HCT116 (cell line): Measurements from ENCODE around the gene CCNL2. TPM values are rescaled to one million over a fixed set of nuclear protein-coding genes. Genes with fewer than 3 reads are reported as not detected.

Source experiments
- ATAC-seq: fragments of 200-7000 bp; cut with Tn5 transposase; 2 replicates; pipeline ENCODE4 v1.9.1; 2020; ENCODE audit warnings: mild to moderate bottlenecking, moderate library complexity
- BruUV-seq: library from RNA; stranded (reverse); fragments of 400-500 nt; replicated peaks from 2 replicates; lab custom pipeline; 2021; lab: Mats Ljungman, UMichigan
- CTCF ChIA-PET: fragments of 300-600 bp; sonication (Branson Sonifier 250); formaldehyde crosslinking; loops from one replicate; lab custom pipeline; 2021; ENCODE audit warnings: antibody characterized with exemption; lab: Charles Lee
- POLR2A ChIA-PET: fragments of 300-600, 350-600 bp; sonication (Branson Sonifier 250); formaldehyde crosslinking; loops from one replicate; lab custom pipeline; 2021; ENCODE audit warnings: antibody characterized with exemption; lab: Charles Lee
- RAD21 ChIA-PET, 2 experiments: fragments of 300-600 bp; sonication (Branson Sonifier 250); formaldehyde crosslinking; loops; one replicate each; lab custom pipeline; 2023; ENCODE audit warnings: low total read pairs in 2 of 2; ENCODE audit not compliant: uncharacterized antibody in 2 of 2, unreplicated experiment in 2 of 2, low non-redundant PET in 1 of 2; lab: Charles Lee
- DNase-seq: peaks from one replicate; pipeline ENCODE4 v3.0.0-alpha.2; 2010; ENCODE audit warnings: low read depth, low spot score
- H2AFZ ChIP-seq: fragments of 200-600 bp; shearing (Covaris generic), sonication (generic); 2 replicates; pipeline ENCODE4 v1.6.1; 2017; ENCODE audit warnings: low read depth, mixed run types, mixed read lengths, antibody characterized with exemption, low read length; ENCODE audit not compliant: poor library complexity, severe bottlenecking
- H3K27ac ChIP-seq: 2 replicates; pipeline ENCODE4 v1.5.1; 2012; ENCODE audit warnings: low read depth, low read length
- H3K27me3 ChIP-seq: fragments of 200-600 bp; sonication (generic); 2 replicates; pipeline ENCODE4 v1.6.1; 2016; ENCODE audit warnings: mixed run types, low read length, mixed read lengths; ENCODE audit not compliant: insufficient read depth
- H3K36me3 ChIP-seq, 2 experiments: fragments of 200-500 bp in 1 of 2; fragments of 200-600 bp in 1 of 2; sonication (Bioruptor generic) in 1 of 2; sonication (generic) in 1 of 2; 2 replicates each; pipeline versions ENCODE4 v1.5.1 to v1.6.1; 2014 to 2016; ENCODE audit warnings: low read length in 2 of 2, inconsistent platforms in 1 of 2, mixed read lengths in 1 of 2, mixed run types in 1 of 2; ENCODE audit not compliant: insufficient read depth in 2 of 2, control insufficient read depth in 1 of 2
- H3K4me1 ChIP-seq, 2 experiments: fragments of 200-600 bp in 1 of 2; sonication (generic) in 1 of 2; 2 replicates each; pipeline versions ENCODE4 v1.5.1 to v1.6.1; 2012 to 2017; ENCODE audit warnings: low read length in 2 of 2, inconsistent platforms in 1 of 2, mild to moderate bottlenecking in 1 of 2, mixed read lengths in 1 of 2, mixed run types in 1 of 2, moderate library complexity in 1 of 2; ENCODE audit not compliant: insufficient read depth in 2 of 2, control insufficient read depth in 1 of 2
- H3K4me2 ChIP-seq: fragments of 200-600 bp; sonication (generic); 2 replicates; pipeline ENCODE4 v1.6.1; 2017; ENCODE audit warnings: mixed run types, low read length, mixed read lengths
- H3K4me3 ChIP-seq, 2 experiments: fragments of 200-600 bp in 1 of 2; sonication (generic) in 1 of 2; replicated peaks in 1 of 2; 2 replicates each; pipeline ENCODE4 v1.5.1; 2011 to 2016; ENCODE audit warnings: low read length in 2 of 2, control low read depth in 1 of 2, low read depth in 1 of 2, mild to moderate bottlenecking in 1 of 2, mixed read lengths in 1 of 2, mixed run types in 1 of 2
- H3K79me2 ChIP-seq: fragments of 200-600 bp; sonication (generic); 2 replicates; pipeline ENCODE4 v1.6.1; 2017; ENCODE audit warnings: mild to moderate bottlenecking, mixed run types, low read length, moderate library complexity, mixed read lengths; ENCODE audit not compliant: insufficient read depth
- H3K9ac ChIP-seq: fragments of 200-600 bp; sonication (generic); 2 replicates; pipeline ENCODE4 v1.6.1; 2016; ENCODE audit warnings: low read length, mixed read lengths
- H3K9me2 ChIP-seq: fragments of 200-600 bp; sonication (generic), shearing (Covaris generic); 2 replicates; pipeline ENCODE4 v1.6.1; 2017; ENCODE audit warnings: mixed run types, mild to moderate bottlenecking, moderate library complexity; ENCODE audit not compliant: insufficient read depth
- H3K9me3 ChIP-seq, 2 experiments: fragments of 200-500 bp in 1 of 2; fragments of 200-600 bp in 1 of 2; sonication (Bioruptor generic) in 1 of 2; sonication (generic) in 1 of 2; 2 replicates each; pipeline ENCODE4 v1.6.1; 2014 to 2017; ENCODE audit warnings: low read length in 2 of 2, mixed read lengths in 2 of 2, inconsistent platforms in 1 of 2, low read depth in 1 of 2, mild to moderate bottlenecking in 1 of 2, mixed run types in 1 of 2, moderate library complexity in 1 of 2; ENCODE audit not compliant: control insufficient read depth in 1 of 2, insufficient read depth in 1 of 2
- H4K20me1 ChIP-seq: fragments of 200-600 bp; sonication (generic), shearing (Covaris generic); 2 replicates; pipeline ENCODE4 v1.6.1; 2017; ENCODE audit warnings: mixed run types, mild to moderate bottlenecking, moderate library complexity; ENCODE audit not compliant: insufficient read depth
- CEBPB ChIP-seq: IDR thresholded peaks from 2 replicates; pipeline ENCODE4 v1.6.1; 2012; ENCODE audit warnings: low read depth
- MAX ChIP-seq: IDR thresholded peaks from 2 replicates; pipeline ENCODE4 v1.6.1; 2012
- POLR2A ChIP-seq: IDR thresholded peaks from 2 replicates; pipeline ENCODE4 v1.7.0; 2011; ENCODE audit warnings: borderline replicate concordance; ENCODE audit not compliant: insufficient read depth, insufficient read length; ENCODE audit errors: extremely low read depth
- POLR2AphosphoS5 ChIP-seq: IDR thresholded peaks from 2 replicates; pipeline ENCODE4 v1.6.1; 2011; ENCODE audit warnings: mild to moderate bottlenecking, low read depth, low read length, moderate library complexity
- RAD21 ChIP-seq: IDR thresholded peaks from 2 replicates; pipeline ENCODE4 v1.6.1; 2012; ENCODE audit warnings: low read depth, mild to moderate bottlenecking
- SP1 ChIP-seq: IDR thresholded peaks from 2 replicates; pipeline ENCODE4 v1.6.1; 2012; ENCODE audit warnings: low read depth
- SRF ChIP-seq: IDR thresholded peaks from 2 replicates; pipeline ENCODE4 v1.6.1; 2012; ENCODE audit warnings: low read depth
- TCF7L2 ChIP-seq: IDR thresholded peaks from 2 replicates; pipeline ENCODE4 v1.7.0; 2011; ENCODE audit warnings: borderline replicate concordance, inconsistent platforms; ENCODE audit not compliant: insufficient read depth, insufficient read length; ENCODE audit errors: extremely low read depth
- YY1 ChIP-seq: IDR thresholded peaks from 2 replicates; pipeline ENCODE4 v1.6.1; 2011; ENCODE audit warnings: low read length, low read depth, moderate library complexity, mild to moderate bottlenecking; ENCODE audit not compliant: insufficient replicate concordance; ENCODE audit errors: extremely low read depth
- ZBTB33 ChIP-seq: IDR thresholded peaks from 2 replicates; pipeline ENCODE4 v1.6.1; 2011; ENCODE audit warnings: mild to moderate bottlenecking, low read length, moderate library complexity; ENCODE audit not compliant: insufficient replicate concordance; ENCODE audit errors: extremely low read depth
- intact Hi-C: fragments of 100-400 bp; cut with micrococcal nuclease; formaldehyde crosslinking; loops from 2 replicates; pipeline ENCODE4 v1.10.0; 2022
- total RNA-seq: library from RNA; stranded (reverse); gene quantifications from one replicate; pipeline ENCODE4 v1.2.1, GENCODE V29; 2021; ENCODE audit not compliant: unreplicated experiment

CCNL2 gene
- total RNA-seq, 1 experiment from 2014 or later, result 173 TPM

GRCh38 chr1:1427106-1427819, 28.1 kb upstream of the CCNL2 start:
- intact Hi-C loops, result no loop called here
- H4K20me1 ChIP-seq, result no peaks in the 10 kb centered on the region
- H3K4me3 ChIP-seq, result no peak overlapping the region
- no peaks in the 10 kb centered on the region for H3K36me3 ChIP-seq
- no peaks in the 10 kb centered on the region for H3K9me3 ChIP-seq
- ChIA-PET CTCF (no interaction called here), RAD21 (no interaction called here), POLR2A (no interaction called here)
- ATAC-seq (no peak), DNase-seq (no peak)
- H3K4me1 ChIP-seq, result peaks cover 33 to 56% of the 10 kb centered on the region in 2 experiments
- BruUV-seq, result no TSS peak
- no peak overlapping the region for H3K27ac ChIP-seq
- no peaks in the 10 kb centered on the region for H3K79me2 ChIP-seq
- H3K4me2 ChIP-seq, result no peak overlapping the region
- no peak overlapping the region for H2AFZ ChIP-seq
- no peaks in the 10 kb centered on the region for H3K9me2 ChIP-seq
- H3K27me3 ChIP-seq, result no peaks in the 10 kb centered on the region
- no peak for TF ChIP-seq MAX
- no peak for TF ChIP-seq SRF
- TF ChIP-seq CEBPB, result no peak
- no peak for TF ChIP-seq ZBTB33
- TF ChIP-seq TCF7L2, result no peak
- no peak for TF ChIP-seq POLR2A
- TF ChIP-seq YY1, result no peak
- TF ChIP-seq RAD21, result no peak
- no peak for TF ChIP-seq SP1
- TF ChIP-seq POLR2AphosphoS5, result no peak
- H3K9ac ChIP-seq, result no peak overlapping the region
